Measurements from ENCODE around the gene SNU13.
"Not testable (repeated sequence)": the region's sequence is repeated elsewhere in the genome, so short reads cannot be mapped to it uniquely, and the experiment has no call there.

Gene SNU13

DNA sequence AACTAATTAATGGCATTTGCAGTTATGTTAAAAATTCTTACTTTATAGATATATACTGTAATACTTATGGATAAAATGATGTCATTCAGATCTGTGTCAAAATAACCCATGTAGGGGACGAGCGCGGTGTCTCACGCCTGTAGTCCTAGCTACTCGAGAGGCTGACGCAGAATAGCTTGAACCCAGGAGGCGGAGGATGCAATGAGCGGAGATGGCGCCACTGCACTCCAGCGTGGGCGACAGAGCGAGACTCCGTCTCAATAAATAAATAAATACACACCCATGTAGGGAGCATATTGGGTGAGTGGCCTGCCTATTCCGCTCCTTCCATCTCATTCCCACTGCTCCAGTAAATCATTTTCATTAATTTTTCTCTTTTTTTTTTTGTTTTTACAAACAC, 7.1 kb downstream of the SNU13 start:
- DNase-seq (ENCODE audit: low spot score): no peak

DNA sequence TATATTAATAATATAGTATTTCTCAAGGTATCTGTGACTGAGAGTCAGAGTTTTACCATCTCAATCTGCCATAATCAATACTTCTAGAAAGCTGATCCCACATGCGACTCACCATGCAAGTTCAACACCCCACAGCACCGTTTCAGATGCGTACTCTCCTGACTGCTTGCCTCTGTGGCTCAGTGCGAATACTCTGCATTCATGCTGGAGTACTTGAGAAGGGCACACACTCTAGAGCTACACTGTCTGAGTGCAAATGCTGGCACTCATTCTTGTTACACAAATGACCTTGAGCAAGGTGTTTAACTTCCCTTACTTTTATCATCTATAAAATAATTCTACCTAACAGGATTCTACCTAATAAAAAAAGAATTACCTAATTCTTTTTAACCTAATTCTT, 12.5 kb downstream of the SNU13 start:
- DNase-seq (ENCODE audit: low spot score): no peak

DNA sequence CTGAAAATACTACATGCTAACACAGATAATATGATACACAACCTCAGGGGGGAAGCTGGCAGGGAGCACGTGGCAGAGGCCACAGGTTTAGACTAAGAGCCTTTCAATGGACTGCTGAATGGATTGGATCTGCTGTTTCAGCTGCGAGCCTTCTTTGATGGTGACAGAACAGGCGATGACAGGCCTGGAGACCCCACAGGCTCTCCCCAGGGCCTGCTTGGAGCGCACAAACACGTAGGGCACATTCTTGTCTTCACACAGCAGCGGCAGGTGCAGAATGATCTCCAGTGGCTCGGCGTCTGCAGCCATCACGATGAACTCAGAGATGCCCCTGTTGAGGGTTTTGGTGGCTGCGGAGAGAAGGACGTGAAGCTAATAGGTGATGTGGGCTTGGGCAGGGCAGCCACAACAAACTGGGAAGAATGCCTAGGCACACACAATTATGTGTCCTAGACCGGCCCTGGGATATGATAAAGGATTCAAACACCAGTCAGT, 13.8 kb downstream of the SNU13 start:
- DNase-seq (ENCODE audit: low spot score): no peak

DNA sequence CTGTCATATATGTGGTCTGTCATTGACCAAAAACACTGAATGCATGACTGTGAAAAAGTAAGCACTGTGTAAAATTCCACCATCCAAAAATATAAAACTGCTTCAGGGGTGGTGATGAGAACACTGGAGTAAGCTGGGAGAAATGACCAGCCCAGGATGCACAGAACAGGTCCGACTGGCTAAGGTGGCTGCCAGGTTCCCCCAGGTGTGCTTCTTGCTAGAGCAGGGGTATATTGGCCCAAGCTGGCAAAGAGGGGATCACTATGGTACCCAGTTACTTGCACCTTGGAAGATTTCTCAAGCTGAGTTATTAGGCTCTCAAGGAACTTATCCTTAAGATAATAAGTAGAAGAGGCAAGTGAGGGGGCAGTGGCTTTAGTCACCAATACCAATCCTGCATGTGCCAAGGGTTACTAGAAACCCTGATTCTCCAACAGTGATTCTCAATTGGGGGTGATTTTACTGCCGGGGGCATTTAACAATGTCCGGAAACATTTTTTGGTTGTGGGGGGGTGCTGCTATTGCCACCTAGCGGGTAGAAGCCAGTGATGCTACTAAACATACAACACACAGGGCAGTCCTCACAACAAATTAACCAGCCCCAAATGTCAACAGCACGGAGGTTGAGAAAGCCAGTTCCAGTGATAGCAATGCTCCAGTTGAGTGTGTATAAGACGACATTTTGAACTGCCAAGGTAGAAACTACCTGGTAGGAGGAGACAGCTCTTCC, 15.7 kb downstream of the SNU13 start:
- DNase-seq (ENCODE audit: low spot score): no peak

DNA sequence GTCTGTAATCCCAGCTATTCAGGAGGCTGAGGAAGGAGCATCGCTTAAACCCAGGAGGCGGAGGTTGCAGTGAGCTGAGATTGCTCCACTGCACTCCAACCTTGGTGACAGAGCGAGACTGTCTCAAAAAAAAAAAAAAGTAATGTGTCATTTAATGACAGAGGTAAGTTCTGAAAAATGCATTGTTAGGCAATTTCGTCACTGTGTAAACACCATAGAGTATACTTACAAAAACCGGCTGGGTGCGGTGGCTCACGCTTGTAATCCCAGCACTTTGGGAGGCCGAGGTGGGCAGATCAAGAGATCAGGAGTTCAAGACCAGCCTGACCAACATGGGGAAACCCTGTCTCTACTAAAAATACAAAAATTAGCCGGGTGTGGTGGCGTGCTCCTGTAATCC, 16.6 kb downstream of the SNU13 start:
- not testable (repeated sequence) for DNase-seq (ENCODE audit: low spot score)

DNA sequence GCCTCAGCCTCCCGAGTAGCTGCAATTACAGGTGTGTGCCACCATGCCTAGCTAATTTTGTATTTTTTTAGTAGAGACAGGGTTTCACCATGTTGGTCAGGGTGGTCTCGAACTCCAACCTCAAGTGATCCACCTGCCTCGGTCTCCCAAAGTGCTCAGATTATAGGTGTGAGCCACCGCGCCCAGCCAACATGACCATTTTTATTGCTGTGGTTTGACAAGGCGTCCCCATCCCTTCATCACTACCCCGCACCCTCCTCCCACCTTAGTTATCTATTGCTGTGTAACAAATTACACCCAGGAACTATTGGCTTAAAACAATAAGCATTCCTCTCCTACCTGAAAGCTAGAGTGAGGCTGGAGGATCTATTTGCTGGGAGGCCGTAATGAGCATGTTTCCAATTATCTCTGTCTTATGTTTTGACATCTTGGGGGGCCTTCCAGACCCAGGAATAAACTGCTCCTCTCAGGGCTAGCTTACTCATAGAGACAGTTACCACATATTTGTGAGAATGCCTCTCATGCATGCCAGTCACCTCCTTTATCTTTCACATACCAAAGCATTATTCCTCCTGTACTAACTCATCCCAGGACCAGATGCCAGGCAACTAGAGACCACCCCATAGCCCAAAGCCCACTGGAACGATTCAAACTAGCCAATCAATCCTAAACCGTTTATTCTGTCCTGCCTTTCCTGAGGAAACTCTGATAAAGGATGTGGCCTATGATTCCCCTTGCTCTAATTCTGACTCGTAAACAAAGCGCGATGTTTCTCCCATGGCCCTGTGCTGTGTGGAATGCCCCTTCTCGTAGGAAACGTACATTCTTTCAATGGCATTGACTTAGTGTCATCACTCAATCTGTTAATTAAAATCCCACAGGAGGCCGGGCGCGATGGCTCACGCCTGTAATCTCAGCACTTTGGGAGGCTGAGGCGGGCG, 19.4 kb downstream of the SNU13 start:
- peak; percentile 55 for DNase-seq (ENCODE audit: low spot score)

DNA sequence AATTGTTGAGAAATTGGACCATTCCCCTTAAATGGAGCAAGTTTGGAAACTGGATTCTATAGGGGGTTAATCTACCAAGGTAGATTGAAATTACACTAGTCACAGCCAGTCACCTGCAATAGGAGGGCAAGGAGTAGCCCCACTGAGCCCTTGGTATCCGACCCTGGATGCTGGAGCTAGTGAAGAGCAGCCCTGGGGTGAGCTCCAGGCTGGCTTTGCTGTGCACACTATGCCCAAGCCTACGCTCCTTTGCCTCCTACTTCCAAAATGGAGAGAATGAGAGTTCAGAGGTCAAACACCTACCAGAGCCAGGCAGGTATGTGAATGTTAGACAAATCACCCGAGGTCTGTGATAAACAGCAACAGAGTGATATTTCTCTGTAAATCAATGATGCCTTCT, 23.7 kb downstream of the SNU13 start:
- DNase-seq (ENCODE audit: low spot score): no peak

DNA sequence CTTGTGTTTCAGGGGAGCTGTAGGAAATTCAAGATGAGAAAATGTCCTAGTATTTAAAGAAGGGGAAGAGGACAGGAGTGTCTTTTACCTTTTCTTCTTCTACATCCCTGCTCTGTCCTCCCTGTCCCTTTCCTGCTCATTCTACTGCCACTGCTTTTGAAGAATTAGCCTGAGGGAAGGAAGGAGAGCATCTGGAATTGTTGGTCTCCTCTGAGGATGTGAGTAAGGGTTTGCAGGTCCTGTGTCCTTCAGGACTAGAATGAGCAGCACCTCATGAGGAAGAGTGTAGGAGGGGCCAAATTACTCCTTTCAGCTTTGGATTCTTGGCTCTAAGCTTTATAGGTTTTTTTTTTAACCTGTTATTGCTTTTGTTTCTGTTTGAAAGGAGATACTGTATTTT, 24.2 kb downstream of the SNU13 start:
- no peak for DNase-seq (ENCODE audit: low spot score)

DNA sequence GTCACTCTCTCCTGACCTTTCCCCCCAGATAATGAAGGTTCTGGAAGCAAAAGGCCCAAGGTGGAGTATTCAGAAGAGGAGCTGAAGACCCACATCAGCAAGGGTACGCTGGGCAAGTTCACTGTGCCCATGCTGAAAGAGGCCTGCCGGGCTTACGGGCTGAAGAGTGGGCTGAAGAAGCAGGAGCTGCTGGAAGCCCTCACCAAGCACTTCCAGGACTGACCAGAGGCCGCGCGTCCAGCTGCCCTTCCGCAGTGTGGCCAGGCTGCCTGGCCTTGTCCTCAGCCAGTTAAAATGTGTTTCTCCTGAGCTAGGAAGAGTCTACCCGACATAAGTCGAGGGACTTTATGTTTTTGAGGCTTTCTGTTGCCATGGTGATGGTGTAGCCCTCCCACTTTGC, 25.1 kb downstream of the SNU13 start:
- not testable (repeated sequence) for DNase-seq (ENCODE audit: low spot score)

DNA sequence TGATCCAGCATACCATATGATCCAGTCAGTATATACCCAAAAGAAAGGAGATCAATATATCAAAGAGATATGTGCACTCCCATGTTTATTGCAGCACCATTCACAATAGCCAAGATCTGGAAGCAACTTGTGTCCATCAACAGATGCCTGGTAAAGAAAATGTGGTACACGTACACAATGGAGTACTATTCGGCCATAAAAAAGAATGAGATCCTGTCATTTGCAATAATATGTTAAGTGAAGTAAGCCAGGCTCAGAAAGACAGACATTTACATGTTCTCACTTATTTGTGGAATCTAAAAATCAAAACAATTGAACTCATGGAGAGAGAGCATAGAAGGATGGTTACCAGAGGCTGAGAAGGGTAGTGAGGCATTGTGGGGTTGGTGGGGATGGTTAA, 27.0 kb downstream of the SNU13 start:
- DNase-seq (ENCODE audit: low spot score): no peak

DNA sequence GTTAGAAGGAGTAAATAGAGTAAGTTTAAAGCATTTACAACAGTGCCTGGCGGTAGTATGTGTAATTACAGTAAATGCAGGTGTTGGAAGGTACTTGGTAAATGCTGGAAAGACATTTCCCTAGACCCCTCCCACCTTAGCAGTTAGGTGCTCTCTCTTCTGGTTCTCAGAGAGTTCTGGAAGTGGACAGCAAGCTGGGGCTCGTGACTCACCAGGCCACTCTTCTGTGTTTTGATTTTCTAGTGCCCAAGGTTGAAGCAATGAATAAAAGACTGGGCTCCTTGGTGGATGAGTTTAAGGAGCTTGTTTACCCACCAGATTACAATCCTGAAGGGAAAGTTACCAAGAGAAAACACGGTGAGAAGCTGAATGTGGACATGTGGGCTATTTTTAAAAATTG, 27.6 kb downstream of the SNU13 start:
- no peak for DNase-seq (ENCODE audit: low spot score)

DNA sequence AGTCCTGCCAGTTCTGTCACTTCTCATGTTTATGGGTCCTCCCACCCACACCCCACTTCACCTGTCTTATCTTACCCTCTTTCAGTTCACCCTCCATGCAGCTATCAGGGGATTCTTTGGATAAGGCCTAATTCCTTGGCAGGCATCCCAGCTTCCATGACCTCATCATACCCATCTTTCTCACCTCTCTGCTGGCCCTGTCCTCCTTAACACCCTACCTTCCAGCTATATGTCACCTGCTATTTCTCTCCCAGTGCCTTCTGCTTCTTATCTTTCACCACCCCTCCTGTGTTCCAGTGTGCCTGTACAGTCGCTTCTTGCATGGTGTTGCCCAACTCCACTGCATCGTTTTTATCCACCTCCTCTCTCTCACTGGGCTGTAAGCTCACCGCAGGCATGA, 28.3 kb downstream of the SNU13 start:
- no peak for DNase-seq (ENCODE audit: low spot score)

DNA sequence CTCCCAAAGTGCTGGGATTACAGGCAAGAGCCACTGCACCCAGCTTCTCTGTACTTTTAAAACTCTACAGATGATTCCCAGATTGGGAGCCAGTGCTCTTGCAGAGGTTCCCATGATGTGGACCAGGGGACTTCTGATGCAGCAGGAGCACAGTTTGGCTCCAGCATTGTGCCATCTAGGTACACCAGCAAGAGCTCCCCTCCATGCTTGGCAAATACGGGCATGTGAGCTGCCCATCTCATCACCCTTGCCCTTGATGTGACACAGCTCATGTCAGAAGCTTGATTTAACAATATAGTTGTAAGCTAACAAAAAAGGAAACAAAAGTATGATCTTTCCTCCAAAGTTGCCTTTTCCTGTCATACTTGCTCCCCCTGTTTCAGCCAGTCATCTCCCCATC, 28.7 kb downstream of the SNU13 start:
- no peak for DNase-seq (ENCODE audit: low spot score)

DNA sequence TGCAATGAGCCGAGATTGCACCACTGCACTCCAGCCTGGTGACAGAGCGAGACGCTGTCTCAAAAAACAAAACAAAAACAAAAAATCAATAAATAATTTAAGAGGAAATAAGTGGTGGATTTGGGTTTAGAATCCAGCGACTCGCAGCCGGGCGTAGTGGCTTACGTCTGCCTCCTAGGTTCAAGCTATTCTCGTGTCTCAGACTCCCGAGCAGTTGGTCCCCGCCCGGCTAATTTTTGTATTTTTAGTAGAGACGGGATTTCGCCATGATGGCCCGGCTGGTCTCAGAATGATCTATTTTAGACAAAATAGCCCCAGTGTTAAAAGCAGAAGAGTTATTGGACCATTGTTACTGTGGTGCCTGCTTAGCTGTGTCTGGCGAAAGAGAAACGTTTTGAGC, 29.8 kb downstream of the SNU13 start:
- DNase-seq (ENCODE audit: low spot score): no peak

DNA sequence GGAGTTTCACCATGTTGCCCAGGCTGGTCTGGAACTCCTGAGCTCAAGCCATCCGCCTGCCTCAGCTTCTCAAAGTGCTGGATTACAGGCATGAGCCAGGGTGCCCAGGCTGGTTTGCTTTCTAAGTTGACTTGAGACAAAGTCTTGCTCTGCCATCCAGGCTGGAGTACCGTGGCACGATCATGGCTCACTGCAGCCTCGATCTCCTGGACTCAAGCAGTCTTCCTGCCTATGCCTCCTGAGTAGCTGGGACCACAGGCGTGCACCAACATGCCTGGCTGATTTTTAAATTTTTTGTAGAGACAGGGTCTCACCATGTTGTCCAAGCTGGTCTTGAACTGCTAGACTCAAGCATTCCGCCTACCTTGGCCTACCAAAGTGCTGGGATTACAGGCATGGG, 31.0 kb downstream of the SNU13 start:
- no peak for DNase-seq (ENCODE audit: low spot score)

DNA sequence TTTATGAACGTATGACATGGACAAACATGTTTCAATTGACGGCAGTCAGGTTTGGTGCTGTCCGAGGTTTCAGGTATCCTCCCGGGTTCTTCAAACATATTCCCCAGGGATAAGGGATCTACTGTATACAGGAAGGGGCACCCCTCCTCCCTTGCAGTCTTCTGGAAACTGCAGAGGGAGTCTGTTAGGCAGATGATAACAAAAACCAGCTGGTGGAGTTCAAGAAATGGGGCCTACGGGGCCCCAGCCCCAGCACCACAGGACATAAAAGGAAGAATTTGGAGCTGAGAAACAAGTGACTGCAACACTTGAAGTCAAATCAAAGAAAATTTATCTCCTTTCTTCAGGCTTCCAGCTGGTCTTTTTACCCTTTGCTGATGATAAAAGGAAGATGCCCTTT, 32.1 kb downstream of the SNU13 start:
- no peak for DNase-seq (ENCODE audit: low spot score)

DNA sequence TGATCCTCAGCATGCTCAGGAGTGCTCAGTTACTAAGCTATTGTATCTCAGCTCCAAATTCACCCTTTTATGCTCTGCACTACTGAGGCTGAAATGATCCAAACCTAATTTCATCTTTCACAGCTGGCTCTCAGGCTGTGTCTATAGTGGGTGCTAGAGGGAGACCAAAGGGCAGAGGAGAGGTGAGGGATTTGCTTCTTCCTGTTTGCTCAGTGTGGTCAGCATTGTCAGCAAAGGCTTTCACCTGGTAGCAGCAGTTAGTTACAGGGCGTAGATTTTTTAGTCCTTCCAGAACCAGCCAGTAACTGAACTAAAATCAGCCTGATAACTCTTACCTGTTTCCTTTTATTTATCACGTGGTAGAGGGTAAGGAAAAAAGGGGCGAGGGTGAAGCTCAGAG, 34.3 kb downstream of the SNU13 start:
- DNase-seq (ENCODE audit: low spot score): no peak

DNA sequence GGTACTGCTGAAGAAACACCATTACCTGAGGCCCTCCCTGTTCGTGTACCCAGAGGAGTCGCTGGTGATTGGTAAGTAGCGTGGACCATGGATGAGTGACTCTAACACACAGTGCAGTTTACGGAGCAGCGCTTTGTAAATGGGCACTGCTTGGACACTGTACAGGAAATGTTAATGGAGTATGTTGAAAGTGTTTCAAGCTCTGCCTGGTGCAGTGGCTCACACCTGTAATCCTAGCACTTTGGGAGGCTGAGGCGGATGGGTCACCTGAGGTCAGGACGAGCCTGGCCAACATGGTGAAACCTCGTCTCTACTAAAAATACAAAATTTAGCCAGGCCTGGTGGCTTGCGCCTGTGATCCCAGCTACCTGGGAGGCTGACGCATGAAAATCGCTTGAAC, 37.8 kb downstream of the SNU13 start:
- DNase-seq (ENCODE audit: low spot score): no peak

DNA sequence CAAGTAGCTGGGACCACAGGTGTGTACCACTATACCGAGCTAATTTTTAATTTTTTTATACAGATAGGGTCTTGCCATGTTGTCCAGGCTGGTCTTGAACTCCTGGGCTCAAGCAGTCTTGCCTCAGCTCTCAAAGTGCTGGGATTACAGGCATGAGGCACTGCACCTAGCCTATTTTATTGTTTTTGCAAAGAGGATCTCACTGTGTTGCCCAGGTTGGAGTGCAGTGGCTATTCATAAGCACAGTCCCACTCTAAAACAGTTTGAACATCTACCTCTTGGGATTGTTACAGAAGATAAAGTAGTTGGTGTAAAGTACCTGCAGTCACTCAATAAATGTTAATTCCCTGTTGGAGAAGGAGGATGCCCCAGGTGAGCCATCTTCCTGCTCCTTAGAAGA, 38.4 kb downstream of the SNU13 start:
- DNase-seq (ENCODE audit: low spot score): no peak

DNA sequence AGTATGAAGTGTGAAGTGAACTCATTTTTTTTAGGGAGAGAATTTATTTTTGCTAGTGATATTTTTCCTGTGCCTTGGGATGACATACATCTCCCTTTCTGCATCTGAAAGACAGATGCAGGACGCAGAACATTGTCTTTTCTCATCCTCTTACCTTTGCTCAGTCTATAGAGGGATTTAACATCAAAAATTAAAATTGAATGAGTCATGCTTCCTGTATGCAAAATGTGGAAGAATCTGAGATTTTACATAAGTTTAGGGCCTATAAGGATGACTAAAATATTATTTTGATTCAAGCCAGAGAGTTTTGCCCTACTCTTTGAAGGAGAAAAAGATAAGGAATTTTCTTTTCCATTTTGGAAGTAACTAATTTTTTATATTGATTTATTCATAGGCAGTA, 40.2 kb downstream of the SNU13 start:
- no peak for DNase-seq (ENCODE audit: low spot score)

DNA sequence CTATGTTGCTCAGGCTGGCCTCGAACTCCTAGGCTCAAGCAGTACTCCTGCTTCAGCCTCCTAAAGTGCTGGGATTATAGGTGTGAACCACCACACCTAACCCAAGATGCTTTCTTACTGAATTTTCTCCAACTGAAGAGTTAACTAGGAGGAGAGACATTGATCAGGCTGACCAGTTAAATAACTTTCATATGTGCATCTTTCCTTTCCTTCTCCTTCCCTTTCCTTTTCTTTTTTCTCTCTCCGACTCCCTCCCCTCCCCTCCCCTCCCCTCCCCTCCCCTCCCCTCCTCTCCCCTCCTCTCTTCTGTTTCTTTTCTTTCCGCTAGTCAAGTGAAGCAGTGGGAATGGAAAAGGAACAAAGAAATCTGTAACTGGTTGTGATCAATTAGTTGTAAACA, 40.9 kb downstream of the SNU13 start:
- DNase-seq (ENCODE audit: low spot score): no peak

DNA sequence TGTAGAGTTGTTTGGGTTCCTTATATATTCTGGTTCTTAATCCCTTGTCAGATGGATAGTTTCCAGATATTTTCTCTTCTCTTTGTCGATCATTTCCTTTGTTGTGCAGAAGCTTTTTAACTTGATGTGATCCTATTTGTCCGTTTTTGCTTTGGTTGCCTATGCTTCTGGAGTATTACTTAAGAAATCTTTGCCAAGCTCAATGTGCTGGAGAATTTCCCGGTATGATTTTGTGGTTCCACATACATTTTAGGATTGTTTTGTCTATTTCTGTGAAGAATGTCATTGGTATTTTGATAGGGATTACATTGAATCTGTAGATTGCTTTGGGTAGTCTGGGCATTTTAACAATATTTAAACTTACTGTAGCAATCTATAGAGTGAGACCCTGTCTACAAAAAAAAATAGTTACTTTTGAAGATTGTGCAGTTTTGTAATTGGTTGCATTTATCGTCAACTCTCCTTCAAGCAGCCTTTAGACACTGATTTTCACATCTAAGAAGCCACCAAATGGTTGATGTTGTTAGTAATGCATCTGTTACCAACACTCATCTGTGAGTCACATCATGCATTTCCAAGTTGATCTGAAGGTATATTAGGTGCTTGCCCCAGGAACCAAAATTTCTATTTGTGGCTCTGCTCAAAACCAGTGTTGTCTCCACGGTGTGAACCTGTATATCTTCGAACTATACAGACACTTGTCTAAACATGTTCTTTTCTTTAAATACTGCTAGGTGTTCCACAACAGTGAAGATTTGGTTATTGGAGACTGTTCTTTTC, 46.1 kb downstream of the SNU13 start:
- peak; percentile 28 for DNase-seq (ENCODE audit: low spot score)

DNA sequence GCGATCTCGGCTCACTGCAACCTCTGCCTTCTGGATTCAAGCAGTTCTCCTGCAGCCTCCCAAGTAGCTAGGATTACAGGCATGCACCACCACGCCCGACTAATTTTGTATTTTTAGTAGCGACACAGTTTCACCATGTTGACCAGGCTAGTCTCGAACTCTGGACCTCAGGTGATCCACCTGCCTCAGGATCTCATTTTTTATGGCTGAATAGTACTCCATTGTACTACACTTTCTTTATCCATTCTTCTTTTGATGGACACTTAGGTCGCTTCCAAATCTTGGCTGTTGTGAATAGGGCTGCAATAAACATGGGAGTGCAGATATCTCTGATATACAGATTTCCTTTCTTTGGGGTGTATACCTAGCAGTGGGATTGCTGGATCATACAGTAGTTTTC, 46.8 kb downstream of the SNU13 start:
- DNase-seq (ENCODE audit: low spot score): no peak

Measured in AG08396 (cell line).